Gastroesophageal sphincter (tissue), 4 donors: ENCODE data around the gene RTN4RL1. TPM values are rescaled to one million over a fixed set of nuclear protein-coding genes. Genes with fewer than 3 reads are reported as not detected.
A peak's percentile ranks its signal among the peaks of the same experiment; 100 is the strongest.

ENCODE experiments used
- ATAC-seq: fragments of 150-250 bp; one replicate; pipeline ENCODE4 v1.9.1; 2016; ENCODE audit warnings: mild to moderate bottlenecking, moderate library complexity
- H3K27ac ChIP-seq, 4 donors: fragments of 200-600 bp; sonication (generic) in 3 of 4; 1 replicate in 3 of 4; 2 replicates in 1 of 4; pipeline ENCODE4 v1.5.1; 2016 to 2019
- H3K27me3 ChIP-seq: fragments of 200-600 bp; sonication (generic); one replicate; pipeline ENCODE4 v1.5.1; 2019
- H3K36me3 ChIP-seq, 2 donors: fragments of 200-600 bp; sonication (generic); one replicate each; pipeline ENCODE4 v1.5.1; 2019; ENCODE audit warnings: control low read depth in 1 of 2
- H3K4me1 ChIP-seq, 3 donors: fragments of 200-600 bp; sonication (generic); 1 replicate in 2 of 3; 2 replicates in 1 of 3; pipeline ENCODE4 v1.5.1; 2016 to 2019; ENCODE audit warnings: control low read depth in 2 of 3
- H3K4me3 ChIP-seq, 2 donors: fragments of 200-600 bp; sonication (generic); one replicate each; pipeline ENCODE4 v1.5.1; 2019; ENCODE audit warnings: mild to moderate bottlenecking in 1 of 2, moderate library complexity in 1 of 2
- H3K9me3 ChIP-seq, 3 donors: fragments of 200-600 bp; sonication (generic); one replicate each; pipeline ENCODE4 v1.5.1; 2017 to 2019; ENCODE audit warnings: control low read depth in 2 of 3
- EP300 ChIP-seq: sonication (generic); formaldehyde crosslinking; IDR thresholded peaks from one replicate; pipeline ENCODE4 v1.6.1; 2017; ENCODE audit warnings: antibody characterized with exemption, mild to moderate bottlenecking
- POLR2A ChIP-seq, 2 donors: fragments of 450-650 bp; IDR thresholded peaks; one replicate each; pipeline ENCODE4 v1.6.1; 2017; ENCODE audit warnings: antibody characterized with exemption in 2 of 2, mild to moderate bottlenecking in 2 of 2, moderate library complexity in 1 of 2
- POLR2AphosphoS5 ChIP-seq: sonication (generic); formaldehyde crosslinking; IDR thresholded peaks from one replicate; pipeline ENCODE4 v1.6.1; 2017; ENCODE audit warnings: antibody characterized with exemption
- whole genome bisulfite sequencing, 2 donors: methylation state at CpG; one replicate each; pipeline ENCODE4 v1.1.5; 2018; ENCODE audit warnings: low coverage in 1 of 2; 5-methylcytosine and 5-hydroxymethylcytosine counted together
- total RNA-seq, 4 donors: library from RNA; depleted of rRNA; stranded (reverse); fragments of >200 nt; gene quantifications; one replicate each; pipeline ENCODE4 v1.1.0, GENCODE V29; 2016
- TF ChIP-seq, protein P1 (sequence below), 4 experiments: fragments of 200-600 bp in 2 of 4; fragments of 450-650 bp in 2 of 4; sonication (generic) in 1 of 4; IDR thresholded peaks; one replicate each; pipeline ENCODE4 v1.5.1; 2017 to 2019; ENCODE audit warnings: antibody characterized with exemption in 4 of 4, mild to moderate bottlenecking in 2 of 4, moderate library complexity in 2 of 4

RTN4RL1 gene
- total RNA-seq, 4 donors from 2014 or later, result 0.58 to 0.81 (median 0.72) TPM; not detected in 1

DNA sequence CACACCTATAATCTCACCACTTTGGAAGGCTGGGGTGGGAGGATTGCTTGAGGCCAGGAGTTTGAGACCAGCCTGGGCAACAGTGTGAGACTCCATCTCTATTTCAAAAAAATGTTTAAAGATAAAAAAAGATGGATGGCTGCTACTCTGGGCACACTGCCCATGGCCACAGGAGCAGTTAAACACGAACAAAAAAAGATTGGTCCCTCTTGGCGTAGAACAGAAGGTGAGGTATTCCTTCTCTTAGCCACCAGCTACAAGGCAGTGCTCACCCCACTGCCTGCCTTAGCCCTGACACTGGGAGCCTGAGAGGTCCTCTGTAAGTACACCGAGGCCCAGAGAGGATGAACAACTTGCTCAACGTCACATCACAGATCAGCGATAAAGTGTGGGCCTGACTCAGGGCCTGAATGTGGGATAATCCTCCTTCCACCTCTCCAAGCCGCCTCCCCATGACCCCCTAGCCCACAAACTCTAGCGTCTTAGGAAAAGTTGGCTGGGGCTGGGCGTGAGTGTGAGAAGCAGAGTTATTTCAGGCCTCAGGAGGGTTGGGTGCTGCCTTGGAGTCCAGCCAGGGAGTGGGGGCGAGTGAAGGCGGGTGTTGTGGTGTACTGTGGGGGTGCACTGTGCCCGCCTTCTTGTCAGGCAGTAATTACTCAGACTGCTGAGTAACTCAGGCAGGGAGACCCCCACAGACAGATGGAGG, 2.5 kb upstream of the RTN4RL1 start:
- Histone ChIP-seq H3K27me3 (peaks cover 70% of the 10 kb centered on the region), H3K27ac (no peak overlapping the region), H3K36me3 (no peaks in the 10 kb centered on the region), H3K4me1 (peaks cover 0 to 64% (median 36%) of the 10 kb centered on the region in 3 donors), H3K4me3 (no peak overlapping the region), H3K9me3 (no peaks in the 10 kb centered on the region)
- no peak for ATAC-seq
- 20 to 57% methylated on average over 2 to 4 of the region's 11 CpGs for WGBS, 2 donors
- TF ChIP-seq, protein P1, sequence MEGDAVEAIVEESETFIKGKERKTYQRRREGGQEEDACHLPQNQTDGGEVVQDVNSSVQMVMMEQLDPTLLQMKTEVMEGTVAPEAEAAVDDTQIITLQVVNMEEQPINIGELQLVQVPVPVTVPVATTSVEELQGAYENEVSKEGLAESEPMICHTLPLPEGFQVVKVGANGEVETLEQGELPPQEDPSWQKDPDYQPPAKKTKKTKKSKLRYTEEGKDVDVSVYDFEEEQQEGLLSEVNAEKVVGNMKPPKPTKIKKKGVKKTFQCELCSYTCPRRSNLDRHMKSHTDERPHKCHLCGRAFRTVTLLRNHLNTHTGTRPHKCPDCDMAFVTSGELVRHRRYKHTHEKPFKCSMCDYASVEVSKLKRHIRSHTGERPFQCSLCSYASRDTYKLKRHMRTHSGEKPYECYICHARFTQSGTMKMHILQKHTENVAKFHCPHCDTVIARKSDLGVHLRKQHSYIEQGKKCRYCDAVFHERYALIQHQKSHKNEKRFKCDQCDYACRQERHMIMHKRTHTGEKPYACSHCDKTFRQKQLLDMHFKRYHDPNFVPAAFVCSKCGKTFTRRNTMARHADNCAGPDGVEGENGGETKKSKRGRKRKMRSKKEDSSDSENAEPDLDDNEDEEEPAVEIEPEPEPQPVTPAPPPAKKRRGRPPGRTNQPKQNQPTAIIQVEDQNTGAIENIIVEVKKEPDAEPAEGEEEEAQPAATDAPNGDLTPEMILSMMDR (IDR thresholded peaks at IDR 0.05), result no peak
- no peak for TF ChIP-seq EP300
- no peak for TF ChIP-seq POLR2A (IDR thresholded peaks at IDR 0.05)
- TF ChIP-seq POLR2AphosphoS5, result no peak

DNA sequence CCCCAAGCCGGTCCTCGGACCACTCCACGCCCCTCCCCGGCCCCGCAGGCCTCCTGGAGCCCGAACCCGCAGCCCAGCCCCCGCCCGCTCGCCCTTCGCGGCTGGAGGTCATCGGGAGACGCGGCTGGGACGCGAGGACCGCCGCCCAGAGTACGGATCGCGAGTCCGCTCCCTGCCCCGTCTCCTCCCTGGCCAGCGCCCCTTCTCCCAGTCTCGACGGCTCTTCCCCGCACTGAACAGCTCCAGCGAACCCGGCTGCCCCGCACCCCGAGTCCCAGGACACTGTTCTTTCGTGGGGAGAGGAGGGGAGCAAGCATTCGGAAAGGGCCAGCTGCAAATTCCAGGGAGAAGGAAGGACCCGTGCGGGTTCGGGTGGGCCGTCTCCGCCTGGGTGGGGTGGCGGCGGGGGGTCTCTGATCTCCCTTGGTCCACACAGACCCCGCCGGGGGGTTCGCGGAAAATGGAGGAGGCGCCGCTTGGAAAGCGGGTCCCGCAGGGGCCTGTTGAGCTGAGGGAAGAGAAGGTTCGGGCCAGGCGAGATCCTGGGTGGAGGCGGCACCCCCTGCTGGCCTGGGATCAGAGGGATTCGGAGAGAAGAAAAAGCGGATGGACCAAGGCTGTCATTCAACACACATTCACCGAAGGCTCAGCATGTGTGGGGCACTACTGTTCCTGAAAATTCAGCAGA, 632 bp upstream of the RTN4RL1 start:
- ATAC-seq, result no peak
- 0% methylated on average over 1 to 16 of the region's 55 CpGs for WGBS, 2 donors
- no peaks in the 10 kb centered on the region for H3K9me3 ChIP-seq
- H3K4me3 ChIP-seq, result peak overlapping the region; percentile 27 to 61
- no peaks in the 10 kb centered on the region for H3K36me3 ChIP-seq
- peaks cover 74% of the 10 kb centered on the region for H3K27me3 ChIP-seq
- H3K27ac ChIP-seq, result peak overlapping the region in 1 of 4 donors; percentile 55
- peaks cover 0 to 44% (median 25%) of the 10 kb centered on the region in 3 donors for H3K4me1 ChIP-seq
- TF ChIP-seq, protein P1 (IDR thresholded peaks at IDR 0.05), result peak in 3 of 4 experiments; percentile 61 to 77 (median 76)
- TF ChIP-seq POLR2AphosphoS5 (no peak), POLR2A (IDR thresholded peaks at IDR 0.05) (no peak), EP300 (no peak)

DNA sequence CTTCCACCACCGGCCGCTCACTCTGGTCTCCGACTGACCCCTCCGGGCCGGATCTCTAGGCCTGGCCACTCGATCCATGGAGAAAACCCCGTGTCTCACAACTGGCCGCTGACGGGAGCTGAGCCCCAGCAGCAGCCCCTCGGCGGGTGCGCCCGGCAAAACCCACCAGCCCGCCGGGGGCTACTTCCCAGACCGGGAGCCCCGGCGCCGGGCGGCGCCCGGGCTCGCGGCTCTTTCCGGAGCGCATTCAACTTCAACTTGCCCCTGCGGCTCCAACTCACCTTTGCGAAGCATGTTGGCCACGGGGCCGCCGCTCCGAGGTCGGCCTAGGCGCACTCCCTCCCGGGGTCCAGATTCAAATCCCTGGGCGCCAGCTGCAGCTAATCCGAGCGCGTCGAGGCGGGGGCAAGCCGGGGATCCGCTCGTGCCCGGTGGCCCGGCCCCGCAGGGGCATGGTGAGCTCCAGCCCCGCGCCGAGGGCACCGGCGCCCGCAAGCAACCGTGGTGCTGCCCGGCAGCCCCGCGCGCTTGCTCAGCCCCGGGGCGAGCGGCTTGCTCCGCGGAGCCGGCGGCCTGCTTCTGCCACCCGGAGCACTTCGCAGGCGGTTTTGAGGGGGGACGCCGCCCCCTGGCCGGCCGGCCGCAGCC, 438 bp downstream of the RTN4RL1 start:
- H3K9me3 ChIP-seq, result no peaks in the 10 kb centered on the region
- peak overlapping the region; percentile 27 to 61 for H3K4me3 ChIP-seq
- no peak for ATAC-seq
- peaks cover 73% of the 10 kb centered on the region for H3K27me3 ChIP-seq
- H3K36me3 ChIP-seq, result no peaks in the 10 kb centered on the region
- peak overlapping the region in 1 of 4 donors; percentile 55 for H3K27ac ChIP-seq
- 7% methylated on average over 6 of the region's 73 CpGs; no CpG with 5 or more reads in 1 of the 2 donors for WGBS, 2 donors
- peaks cover 0 to 39% (median 23%) of the 10 kb centered on the region in 3 donors for H3K4me1 ChIP-seq
- TF ChIP-seq POLR2A (IDR thresholded peaks at IDR 0.05), result no peak
- no peak for TF ChIP-seq POLR2AphosphoS5
- no peak for TF ChIP-seq EP300
- TF ChIP-seq, protein P1 (IDR thresholded peaks at IDR 0.05), result no peak

- WGBS, 2 donors, result 20% methylated on average over 1 of the region's 85 CpGs; no CpG with 5 or more reads in 1 of the 2 donors
- TF ChIP-seq POLR2AphosphoS5, result no peak
- TF ChIP-seq, protein P1 (IDR thresholded peaks at IDR 0.05), result peak in 1 of 4 experiments; percentile 7
- peak; percentile 48 for ATAC-seq
- Histone ChIP-seq H3K36me3 (no peaks in the 10 kb centered on the region), H3K27me3 (peaks cover 70% of the 10 kb centered on the region), H3K9me3 (no peaks in the 10 kb centered on the region), H3K4me3 (peak overlapping the region; percentile 27 to 61), H3K27ac (peak overlapping the region in 1 of 4 donors; percentile 33), H3K4me1 (peaks cover 0 to 35% (median 23%) of the 10 kb centered on the region in 3 donors)
Observed at GRCh38 chr17:2023692-2024571, 1.2 kb downstream of the RTN4RL1 start.
